Keratinocyte (primary cell): ENCODE data around the gene BCL11B. TPM values are rescaled to one million over a fixed set of nuclear protein-coding genes. Genes with fewer than 3 reads are reported as not detected.

Experiments
- DNase-seq: peaks from one replicate; pipeline ENCODE4 v3.0.0-alpha.2; 2011; ENCODE audit warnings: low read depth, missing footprints, low spot score
- FAIRE-seq: peaks from 2 replicates; lab custom pipeline; 2011; peaks lifted over from hg19 to GRCh38; lab: Jason Lieb, UNC
- H2AFZ ChIP-seq: 2 replicates; pipeline ENCODE4 v1.6.0; 2012; ENCODE audit warnings: low read length, control low read depth, inconsistent platforms; ENCODE audit not compliant: control insufficient read depth
- H3K27ac ChIP-seq: 2 replicates; pipeline ENCODE4 v1.5.1; 2011; ENCODE audit warnings: low read length; ENCODE audit not compliant: control insufficient read depth, insufficient read depth
- H3K27me3 ChIP-seq: 3 replicates; pipeline ENCODE4 v1.6.0; 2011; ENCODE audit warnings: low read length; ENCODE audit not compliant: control insufficient read depth, insufficient read depth; ENCODE audit errors: extremely low read depth
- H3K36me3 ChIP-seq, 2 experiments: 2 replicates in 1 of 2; 3 replicates in 1 of 2; pipeline ENCODE4 v1.5.1; 2011; ENCODE audit warnings: low read length in 2 of 2, mild to moderate bottlenecking in 1 of 2; ENCODE audit not compliant: control insufficient read depth in 2 of 2, insufficient read depth in 2 of 2; ENCODE audit errors: extremely low read depth in 1 of 2
- H3K4me1 ChIP-seq: 3 replicates; pipeline ENCODE4 v1.5.1; 2011; ENCODE audit warnings: low read length; ENCODE audit not compliant: control insufficient read depth, insufficient read depth; ENCODE audit errors: extremely low read depth
- H3K4me2 ChIP-seq: 3 replicates; pipeline ENCODE4 v1.6.0; 2011; ENCODE audit warnings: low read depth, low read length; ENCODE audit not compliant: control insufficient read depth, insufficient read depth; ENCODE audit errors: extremely low read depth
- H3K4me3 ChIP-seq, 3 experiments: fragments of 200-600 bp in 1 of 3; sonication (generic) in 1 of 3; 2 replicates in 2 of 3; 3 replicates in 1 of 3; pipeline ENCODE4 v1.5.1; 2011 to 2016; ENCODE audit warnings: low read length in 3 of 3, mild to moderate bottlenecking in 3 of 3, control low read depth in 2 of 3, inconsistent platforms in 1 of 3, low read depth in 1 of 3, mixed read lengths in 1 of 3, mixed run types in 1 of 3, moderate library complexity in 1 of 3; ENCODE audit not compliant: control insufficient read depth in 2 of 3, insufficient read depth in 2 of 3; ENCODE audit errors: extremely low read depth in 1 of 3
- H3K79me2 ChIP-seq: 2 replicates; pipeline ENCODE4 v1.6.0; 2012; ENCODE audit warnings: low read length; ENCODE audit not compliant: control insufficient read depth, insufficient read depth
- H3K9ac ChIP-seq: 3 replicates; pipeline ENCODE4 v1.6.0; 2011; ENCODE audit warnings: low read length; ENCODE audit not compliant: control insufficient read depth, insufficient read depth; ENCODE audit errors: extremely low read depth
- H3K9me1 ChIP-seq: 3 replicates; pipeline ENCODE4 v1.6.0; 2011; ENCODE audit warnings: low read length; ENCODE audit not compliant: control insufficient read depth, insufficient read depth; ENCODE audit errors: extremely low read depth
- H3K9me3 ChIP-seq: 2 replicates; pipeline ENCODE4 v1.5.1; 2012; ENCODE audit warnings: low read depth, low read length; ENCODE audit not compliant: control insufficient read depth
- H4K20me1 ChIP-seq: 3 replicates; pipeline ENCODE4 v1.6.0; 2011; ENCODE audit warnings: low read length; ENCODE audit not compliant: control insufficient read depth, insufficient read depth; ENCODE audit errors: extremely low read depth
- CTCF ChIP-seq, 3 experiments: IDR thresholded peaks in 1 of 3; conservative IDR thresholded peaks in 1 of 3; optimal IDR thresholded peaks in 1 of 3; 2 replicates in 2 of 3; 3 replicates in 1 of 3; pipeline versions ENCODE3 to v1.5.1; 2011; ENCODE audit warnings: low read length in 3 of 3, mild to moderate bottlenecking in 3 of 3, moderate library complexity in 2 of 3, control low read depth in 1 of 3, inconsistent platforms in 1 of 3; ENCODE audit not compliant: insufficient read depth in 2 of 3; ENCODE audit errors: extremely low read depth in 1 of 3
- EZH2 ChIP-seq: IDR thresholded peaks from one replicate; pipeline ENCODE4 v1.6.1; 2012; ENCODE audit warnings: inconsistent platforms, mild to moderate bottlenecking, low read length, moderate library complexity
- dilution Hi-C: fragments of 300-500 bp; cut with MboI; formaldehyde crosslinking; loops from one replicate; pipeline ENCODE4 v1.7.0; 2020; ENCODE audit warnings: low sequenced_read_pairs; ENCODE audit not compliant: extremely low pct_ligation_motif_present
- polyA plus RNA-seq, 5 experiments: library from polyadenylated mRNA; depleted of rRNA in 3 of 5; stranded (reverse) in 3 of 5; stranded (forward) in 1 of 5; unstranded in 1 of 5; fragments of >200 nt; gene quantifications; 1 replicate in 1 of 5; 2 replicates in 3 of 5; 3 replicates in 1 of 5; pipeline versions ENCODE4 v1.2.1 to v1.2.3, GENCODE V29; 2011 to 2012; ENCODE audit warnings: missing spikeins in 2 of 5, low read depth in 1 of 5, low replicate concordance in 1 of 5

Gene BCL11B
- polyA plus RNA-seq, 1 donor (not counting 4 experiments of a cell fraction or from before 2014, with no cell fraction given) = 5.2 TPM

- dilution Hi-C loops = no loop called here
- peak overlapping the region; percentile 7 to 67 (median 60) for H3K4me3 ChIP-seq
- DNase-seq = no peak
Measured at GRCh38 chr14:99244367-99244901, 27.6 kb downstream of the BCL11B start.

GRCh38 chr14:99242816-99243721 lies 28.9 kb downstream of the BCL11B start:
- H3K4me2 ChIP-seq = peak overlapping the region; percentile 99
- H3K79me2 ChIP-seq = peaks cover 91% of the 10 kb centered on the region
- H3K4me3 ChIP-seq = peak overlapping the region in 2 of 3 experiments; percentile 60 to 67
- no peak for TF ChIP-seq EZH2
- no peaks in the 10 kb centered on the region for H4K20me1 ChIP-seq
- DNase-seq (no peak), FAIRE-seq (peak; percentile 62)
- peak overlapping the region; percentile 92 for H3K27ac ChIP-seq
- H3K9ac ChIP-seq = peak overlapping the region; percentile 71
- H3K4me1 ChIP-seq = peaks cover 81% of the 10 kb centered on the region
- no peak overlapping the region for H2AFZ ChIP-seq
- H3K9me1 ChIP-seq = no peaks in the 10 kb centered on the region
- H3K36me3 ChIP-seq = peaks cover 8 to 11% of the 10 kb centered on the region in 2 experiments
- dilution Hi-C loops = no loop called here
- no peaks in the 10 kb centered on the region for H3K27me3 ChIP-seq
- no peaks in the 10 kb centered on the region for H3K9me3 ChIP-seq

More at GRCh38 chr14:99244367-99244901, 27.6 kb downstream of the BCL11B start:
- no peaks in the 10 kb centered on the region for H3K9me3 ChIP-seq
- peak overlapping the region; percentile 92 for H3K27ac ChIP-seq
- no peaks in the 10 kb centered on the region for H4K20me1 ChIP-seq
- H3K9me1 ChIP-seq = no peaks in the 10 kb centered on the region
- H3K9ac ChIP-seq = peak overlapping the region; percentile 71
- peaks cover 90% of the 10 kb centered on the region for H3K79me2 ChIP-seq
- H3K4me1 ChIP-seq = peaks cover 89% of the 10 kb centered on the region
- peak; percentile 83 for FAIRE-seq
- peak overlapping the region; percentile 99 for H3K4me2 ChIP-seq
- no peak overlapping the region for H2AFZ ChIP-seq
- H3K36me3 ChIP-seq = peaks cover 0 to 2% of the 10 kb centered on the region in 2 experiments
- no peak for TF ChIP-seq EZH2
- TF ChIP-seq CTCF (optimal IDR thresholded peaks at IDR 0.05 in 1 of 3, IDR thresholded peaks at IDR 0.05 in 1 of 3, conservative IDR thresholded peaks at IDR 0.05 in 1 of 3; ENCODE audit: extremely low read depth in 1 of 3, insufficient read depth in 2 of 3, low read length in 3 of 3) = no peak
- H3K27me3 ChIP-seq = no peaks in the 10 kb centered on the region
